Memory B cell (primary cell): ENCODE measurements around the gene MED25.
A peak's percentile ranks its signal among the peaks of the same experiment; 100 is the strongest.

Experiments
- ATAC-seq: fragments of 150-1000 bp; cut with Tn5 transposase; 2 replicates; pipeline ENCODE4 v1.10.0; 2021; ENCODE audit warnings: low read depth, mild to moderate bottlenecking, moderate library complexity
- DNase-seq, 2 donors: peaks; one replicate each; pipeline ENCODE4 v3.0.0; 2022; ENCODE audit warnings: low spot score in 2 of 2
- H3K27ac Mint-ChIP-seq: one replicate; pipeline ENCODE4 v1.8.0; 2022; ENCODE audit warnings: mild to moderate bottlenecking, moderate library complexity, mixed read lengths
- H3K27me3 Mint-ChIP-seq: one replicate; pipeline ENCODE4 v1.8.0; 2022; ENCODE audit warnings: mixed read lengths
- H3K36me3 Mint-ChIP-seq: one replicate; pipeline ENCODE4 v1.8.0; 2022; ENCODE audit warnings: mild to moderate bottlenecking, mixed read lengths
- H3K4me1 Mint-ChIP-seq: one replicate; pipeline ENCODE4 v1.8.0; 2022; ENCODE audit warnings: mixed read lengths
- H3K4me3 Mint-ChIP-seq: one replicate; pipeline ENCODE4 v1.8.0; 2022; ENCODE audit warnings: mild to moderate bottlenecking, moderate library complexity, mixed read lengths
- H3K9me3 Mint-ChIP-seq: one replicate; pipeline ENCODE4 v1.8.0; 2022; ENCODE audit warnings: mixed read lengths

Gene MED25

DNA sequence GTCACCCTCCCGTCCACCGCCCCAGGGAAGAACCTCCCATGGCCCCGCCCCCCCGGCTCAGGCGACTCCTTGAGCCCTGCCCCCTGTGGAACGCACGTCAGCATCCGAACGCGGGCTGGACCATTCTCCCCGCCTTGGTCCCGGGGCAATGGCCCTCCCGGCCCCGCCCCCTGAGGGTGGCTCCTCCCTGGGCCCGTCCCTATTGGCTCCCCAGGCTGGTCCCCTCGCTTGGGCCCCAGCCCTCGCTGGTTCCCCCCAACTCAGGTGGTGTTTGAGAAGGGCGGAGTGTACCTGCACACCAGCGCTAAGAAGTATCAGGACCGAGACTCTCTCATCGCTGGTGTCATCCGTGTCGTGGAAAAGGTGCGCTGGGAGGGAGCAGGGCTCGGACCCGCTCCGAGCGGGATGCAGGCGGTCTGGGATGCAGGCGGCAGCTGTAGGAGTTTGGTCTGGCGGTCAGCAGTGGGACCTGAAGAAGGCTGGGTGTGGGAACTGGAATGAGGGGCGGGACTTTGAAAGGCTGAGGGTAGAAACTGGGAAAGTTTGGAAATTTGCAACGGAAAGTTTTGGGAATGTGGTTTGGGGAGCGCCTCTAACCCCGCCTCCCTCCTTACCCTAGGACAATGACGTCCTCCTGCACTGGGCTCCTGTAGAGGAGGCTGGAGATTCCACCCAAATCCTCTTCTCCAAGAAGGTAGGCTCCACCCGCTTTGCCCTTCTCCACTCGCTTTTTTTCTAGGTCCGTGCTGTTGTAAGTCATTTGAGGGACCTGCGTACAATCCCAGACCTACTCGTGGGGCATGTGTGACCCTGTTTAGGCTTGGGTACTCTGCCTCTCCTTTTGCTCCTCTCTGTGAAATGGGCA lies 60.0 kb downstream of the MED25 start:
- Mint-ChIP-seq H3K27me3 (no peaks in the 10 kb centered on the region), H3K4me1 (peaks cover 18% of the 10 kb centered on the region), H3K4me3 (no peak overlapping the region), H3K36me3 (peaks cover 13% of the 10 kb centered on the region), H3K27ac (no peak overlapping the region), H3K9me3 (no peaks in the 10 kb centered on the region)
- DNase-seq (peak in 1 of 2 donors; percentile 97), ATAC-seq (peak; percentile 58)

- H3K4me3 Mint-ChIP-seq, result no peak overlapping the region
- no peak overlapping the region for H3K27ac Mint-ChIP-seq
- ATAC-seq (no peak), DNase-seq (no peak)
- H3K4me1 Mint-ChIP-seq, result peaks cover 18% of the 10 kb centered on the region
- H3K36me3 Mint-ChIP-seq, result peaks cover 19% of the 10 kb centered on the region
- no peaks in the 10 kb centered on the region for H3K27me3 Mint-ChIP-seq
- H3K9me3 Mint-ChIP-seq, result no peaks in the 10 kb centered on the region
These were observed 60.6 kb downstream of the MED25 start for GRCh38 chr19:49878744-49879070.

DNA sequence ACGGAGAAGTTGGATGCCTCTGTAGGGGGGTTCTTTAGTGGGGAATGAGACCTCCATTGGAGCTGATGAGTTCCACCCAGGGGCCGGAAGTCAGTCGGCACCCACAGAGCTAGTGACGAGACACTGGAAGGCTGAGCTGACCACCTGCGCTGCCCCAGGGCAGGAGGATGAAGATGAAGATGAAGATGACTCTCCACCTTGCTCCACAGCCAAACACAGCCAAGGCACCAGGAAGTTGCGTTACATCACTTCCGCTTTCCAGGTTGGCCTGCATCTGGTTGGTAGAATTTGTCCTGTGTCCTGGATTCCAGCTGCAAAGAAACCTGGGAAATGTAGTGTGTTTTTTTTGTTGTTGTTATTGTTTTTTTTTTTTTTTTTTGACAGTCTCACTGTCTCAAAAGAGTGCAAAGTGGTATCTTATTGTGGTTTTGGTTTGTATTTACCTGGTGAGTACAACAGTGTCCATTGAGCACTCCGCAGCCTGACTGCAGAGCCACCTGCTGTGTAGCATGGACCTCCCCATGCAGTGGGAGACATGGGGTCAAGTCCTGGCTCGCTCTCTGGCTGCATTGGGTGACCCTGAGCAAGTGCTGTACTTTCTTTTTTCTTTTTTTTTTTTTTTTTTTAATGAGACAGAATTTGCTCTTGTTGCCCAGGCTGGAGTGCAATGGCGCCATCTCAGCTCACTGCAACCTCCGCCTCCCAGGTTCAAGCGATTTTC lies 61.3 kb downstream of the MED25 start:
- H3K27ac Mint-ChIP-seq, result no peak overlapping the region
- no peak overlapping the region for H3K4me3 Mint-ChIP-seq
- no peaks in the 10 kb centered on the region for H3K27me3 Mint-ChIP-seq
- no peak for ATAC-seq
- DNase-seq, result no peak
- H3K9me3 Mint-ChIP-seq, result no peaks in the 10 kb centered on the region
- H3K36me3 Mint-ChIP-seq, result peaks cover 21% of the 10 kb centered on the region
- H3K4me1 Mint-ChIP-seq, result peaks cover 18% of the 10 kb centered on the region

GRCh38 chr19:49880162-49880869 lies 62.2 kb downstream of the MED25 start:
- Mint-ChIP-seq H3K27me3 (no peaks in the 10 kb centered on the region), H3K4me3 (no peak overlapping the region), H3K9me3 (no peaks in the 10 kb centered on the region), H3K36me3 (peaks cover 26% of the 10 kb centered on the region), H3K27ac (no peak overlapping the region), H3K4me1 (peaks cover 17% of the 10 kb centered on the region)
- no peak for DNase-seq
- no peak for ATAC-seq

DNA sequence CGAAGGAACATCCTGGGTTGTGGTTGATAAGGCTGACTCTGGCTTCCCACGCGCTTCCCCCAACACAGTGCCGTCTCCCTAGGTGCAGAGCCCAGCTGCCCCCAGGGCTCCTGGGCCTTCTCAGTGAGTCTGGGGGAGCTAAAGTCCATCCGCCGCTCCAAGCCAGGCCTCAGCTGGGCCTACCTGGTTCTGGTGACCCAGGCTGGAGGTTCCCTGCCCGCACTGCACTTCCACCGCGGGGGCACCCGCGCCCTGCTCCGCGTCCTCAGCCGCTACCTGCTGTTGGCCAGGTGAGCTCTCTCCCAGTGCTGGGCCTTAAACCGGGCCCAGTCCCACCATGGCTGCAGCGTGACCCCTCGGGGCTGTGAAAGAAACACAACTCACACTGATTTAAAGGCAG lies 63.1 kb downstream of the MED25 start:
- no peak for ATAC-seq
- Mint-ChIP-seq H3K27ac (no peak overlapping the region), H3K9me3 (no peaks in the 10 kb centered on the region), H3K27me3 (no peaks in the 10 kb centered on the region), H3K4me1 (peaks cover 12% of the 10 kb centered on the region), H3K4me3 (no peak overlapping the region), H3K36me3 (peaks cover 28% of the 10 kb centered on the region)
- DNase-seq, result no peak

DNA sequence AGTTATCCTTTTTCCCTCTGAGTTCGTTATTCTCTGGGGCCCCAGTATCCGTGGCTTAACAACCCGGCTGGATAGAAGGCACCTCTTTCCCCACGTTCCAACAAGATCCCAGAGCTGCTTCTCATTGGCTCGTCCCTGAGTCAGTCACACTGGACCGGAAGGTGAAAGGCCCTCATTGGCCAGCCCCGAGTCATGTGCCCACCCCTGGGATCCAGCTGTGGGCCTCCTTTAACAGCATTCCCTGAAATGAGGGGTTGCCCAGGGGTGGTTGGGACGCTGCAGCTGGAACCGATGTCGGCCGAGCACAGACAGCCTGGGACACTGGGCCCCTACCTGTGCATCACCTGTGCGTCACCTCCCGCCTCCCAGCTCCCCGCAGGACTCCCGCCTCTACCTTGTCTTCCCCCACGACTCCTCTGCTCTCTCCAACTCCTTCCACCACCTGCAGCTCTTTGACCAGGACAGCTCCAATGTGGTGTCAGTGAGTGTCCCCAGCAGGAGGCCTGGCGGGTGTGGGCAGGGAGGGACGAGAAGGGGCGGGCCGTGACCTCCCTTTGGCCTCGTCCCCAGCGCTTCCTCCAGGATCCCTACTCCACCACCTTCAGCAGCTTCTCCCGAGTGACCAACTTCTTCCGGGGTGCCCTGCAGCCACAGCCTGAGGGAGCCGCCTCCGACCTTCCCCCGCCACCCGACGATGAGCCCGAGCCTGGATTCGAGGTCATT lies 63.7 kb downstream of the MED25 start:
- Mint-ChIP-seq H3K4me3 (no peak overlapping the region), H3K27me3 (no peaks in the 10 kb centered on the region), H3K27ac (no peak overlapping the region), H3K36me3 (peaks cover 28% of the 10 kb centered on the region), H3K9me3 (no peaks in the 10 kb centered on the region), H3K4me1 (peaks cover 12% of the 10 kb centered on the region)
- ATAC-seq, result no peak
- DNase-seq, result no peak

DNA sequence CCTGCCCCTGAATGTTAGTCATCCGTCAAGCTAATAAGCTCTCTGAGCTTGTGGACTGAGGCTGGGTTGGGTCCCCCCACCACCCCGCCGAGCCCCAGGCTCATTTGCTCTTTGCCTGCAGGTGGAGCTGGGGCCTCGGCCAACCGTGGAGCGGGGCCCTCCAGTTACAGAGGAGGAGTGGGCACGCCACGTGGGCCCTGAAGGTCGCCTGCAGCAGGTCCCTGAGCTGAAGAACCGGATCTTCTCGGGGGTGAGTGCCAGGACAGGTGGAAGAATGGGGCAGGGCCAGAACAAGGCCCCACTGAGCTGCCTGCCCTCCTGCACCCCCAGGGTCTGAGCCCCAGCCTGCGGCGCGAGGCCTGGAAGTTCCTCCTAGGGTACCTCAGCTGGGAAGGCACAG lies 64.6 kb downstream of the MED25 start:
- Mint-ChIP-seq H3K27ac (no peak overlapping the region), H3K4me3 (no peak overlapping the region), H3K36me3 (peaks cover 28% of the 10 kb centered on the region), H3K27me3 (no peaks in the 10 kb centered on the region), H3K4me1 (peaks cover 12% of the 10 kb centered on the region), H3K9me3 (no peaks in the 10 kb centered on the region)
- DNase-seq, result no peak
- ATAC-seq, result no peak

DNA sequence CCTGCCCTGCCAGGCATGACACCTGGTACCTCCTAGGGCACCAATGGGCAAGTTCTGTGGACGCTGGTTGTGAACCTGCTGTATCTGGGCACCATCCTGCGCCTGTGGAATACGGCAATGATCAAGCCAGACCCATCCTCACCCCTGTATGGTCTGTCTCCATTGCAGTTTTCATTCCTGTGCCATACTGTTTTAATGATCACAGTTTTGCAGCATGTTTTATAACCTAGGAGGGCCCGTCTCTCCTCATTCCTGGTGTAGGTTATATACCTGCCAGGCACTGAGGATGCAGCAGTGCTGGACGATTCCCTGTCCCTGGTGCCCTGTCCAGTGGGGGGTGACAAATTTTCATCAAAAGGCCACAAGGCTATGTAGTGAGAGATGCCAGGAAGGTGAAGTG lies 65.0 kb downstream of the MED25 start:
- DNase-seq (no peak), ATAC-seq (no peak)
- no peak overlapping the region for H3K27ac Mint-ChIP-seq
- H3K36me3 Mint-ChIP-seq, result peaks cover 28% of the 10 kb centered on the region
- H3K9me3 Mint-ChIP-seq, result no peaks in the 10 kb centered on the region
- no peaks in the 10 kb centered on the region for H3K27me3 Mint-ChIP-seq
- peaks cover 9% of the 10 kb centered on the region for H3K4me1 Mint-ChIP-seq
- H3K4me3 Mint-ChIP-seq, result no peak overlapping the region

DNA sequence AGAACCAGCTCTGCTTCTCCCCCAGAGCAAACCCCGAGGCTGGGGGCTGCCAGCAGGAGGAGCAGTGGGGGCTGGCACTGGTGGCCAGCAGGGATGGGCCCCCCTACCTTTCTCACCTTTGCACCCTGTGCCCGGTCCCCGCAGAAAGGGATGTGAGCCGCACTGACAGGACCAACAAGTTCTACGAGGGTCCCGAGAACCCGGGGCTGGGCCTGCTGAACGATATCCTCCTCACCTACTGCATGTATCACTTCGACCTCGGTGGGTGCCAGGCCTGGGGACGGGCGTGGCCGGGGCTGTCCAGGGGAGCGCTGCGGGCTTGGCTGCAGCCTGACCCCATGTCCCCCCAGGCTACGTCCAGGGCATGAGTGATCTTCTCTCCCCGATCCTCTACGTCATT lies 66.0 kb downstream of the MED25 start:
- ATAC-seq, result no peak
- peaks cover 26% of the 10 kb centered on the region for H3K36me3 Mint-ChIP-seq
- H3K27me3 Mint-ChIP-seq, result no peaks in the 10 kb centered on the region
- H3K27ac Mint-ChIP-seq, result no peak overlapping the region
- H3K9me3 Mint-ChIP-seq, result no peaks in the 10 kb centered on the region
- no peak overlapping the region for H3K4me3 Mint-ChIP-seq
- no peak for DNase-seq
- peaks cover 5% of the 10 kb centered on the region for H3K4me1 Mint-ChIP-seq

- H3K9me3 Mint-ChIP-seq, result no peaks in the 10 kb centered on the region
- H3K27me3 Mint-ChIP-seq, result no peaks in the 10 kb centered on the region
- peaks cover 23% of the 10 kb centered on the region for H3K36me3 Mint-ChIP-seq
- no peak overlapping the region for H3K27ac Mint-ChIP-seq
- DNase-seq (no peak), ATAC-seq (no peak)
- H3K4me1 Mint-ChIP-seq, result peaks cover 4% of the 10 kb centered on the region
- H3K4me3 Mint-ChIP-seq, result no peak overlapping the region
These were observed 66.7 kb downstream of the MED25 start for GRCh38 chr19:49884760-49885159.
